Endothelial cell of umbilical vein (primary cell): ENCODE measurements around the gene XIRP1. TPM values are rescaled to one million over a fixed set of nuclear protein-coding genes. Genes with fewer than 3 reads are reported as not detected.

Experiments used
- BruUV-seq: library from RNA; stranded (reverse); fragments of 400-500 nt; replicated peaks from 2 replicates; lab custom pipeline; 2021; lab: Mats Ljungman, UMichigan
- CTCF ChIA-PET: fragments of 300-600, 350-600 bp; sonication (Branson Sonifier 250); formaldehyde crosslinking; loops from one replicate; lab custom pipeline; 2021; ENCODE audit warnings: antibody characterized with exemption, inconsistent platforms; lab: Charles Lee
- POLR2A ChIA-PET: fragments of 300-600, 350-600 bp; sonication (Branson Sonifier 250); formaldehyde crosslinking; loops from one replicate; lab custom pipeline; 2021; ENCODE audit warnings: antibody characterized with exemption, inconsistent platforms; lab: Charles Lee
- DNase-seq: peaks from one replicate; pipeline ENCODE4 v3.0.0-alpha.2; 2011; ENCODE audit warnings: low read depth, low spot score
- FAIRE-seq: peaks from 2 replicates; lab custom pipeline; 2011; peaks lifted over from hg19 to GRCh38; lab: Jason Lieb, UNC
- H2AFZ ChIP-seq: 2 replicates; pipeline ENCODE4 v1.6.0; 2012; ENCODE audit warnings: low read depth, low read length, control low read depth, inconsistent platforms
- H3K27ac ChIP-seq: 2 replicates; pipeline ENCODE4 v1.5.1; 2011; ENCODE audit warnings: low read depth, mild to moderate bottlenecking, control low read depth, low read length, moderate library complexity; ENCODE audit not compliant: insufficient read depth
- H3K27me3 ChIP-seq, 2 experiments: 2 replicates each; pipeline versions ENCODE4 v1.6.0 to v1.6.1; 2011; ENCODE audit warnings: low read length in 2 of 2, mixed read lengths in 1 of 2; ENCODE audit not compliant: control insufficient read depth in 2 of 2, insufficient read depth in 2 of 2
- H3K36me3 ChIP-seq, 2 experiments: 2 replicates in 1 of 2; 3 replicates in 1 of 2; pipeline ENCODE4 v1.5.1; 2011; ENCODE audit warnings: low read length in 2 of 2, mild to moderate bottlenecking in 1 of 2, moderate library complexity in 1 of 2; ENCODE audit not compliant: control insufficient read depth in 2 of 2, insufficient read depth in 2 of 2; ENCODE audit errors: extremely low read depth in 1 of 2
- H3K4me1 ChIP-seq: 3 replicates; pipeline ENCODE4 v1.5.1; 2011; ENCODE audit warnings: mild to moderate bottlenecking, low read length; ENCODE audit not compliant: control insufficient read depth, insufficient read depth; ENCODE audit errors: extremely low read depth
- H3K4me2 ChIP-seq: 2 replicates; pipeline ENCODE4 v1.6.1; 2011; ENCODE audit warnings: low read length, control low read depth, mixed read lengths; ENCODE audit not compliant: insufficient read depth
- H3K4me3 ChIP-seq, 3 experiments: fragments of 200-600 bp in 1 of 3; sonication (generic), shearing (Covaris generic) in 1 of 3; replicated peaks in 1 of 3; 2 replicates each; pipeline ENCODE4 v1.5.1; 2011 to 2016; ENCODE audit warnings: control low read depth in 3 of 3, low read length in 3 of 3, mild to moderate bottlenecking in 2 of 3, inconsistent platforms in 1 of 3, low read depth in 1 of 3, moderate library complexity in 1 of 3; ENCODE audit not compliant: insufficient read depth in 1 of 3
- H3K79me2 ChIP-seq: 2 replicates; pipeline ENCODE4 v1.6.0; 2012; ENCODE audit warnings: low read length, inconsistent platforms; ENCODE audit not compliant: control insufficient read depth, insufficient read depth
- H3K9ac ChIP-seq: replicated peaks from 2 replicates; pipeline ENCODE3; 2011; ENCODE audit warnings: low read length, control low read depth; ENCODE audit not compliant: insufficient read depth; ENCODE audit errors: extremely low read depth
- H3K9me1 ChIP-seq: replicated peaks from 3 replicates; pipeline ENCODE4 v1.6.0; 2011; ENCODE audit warnings: mild to moderate bottlenecking, low read length; ENCODE audit not compliant: control insufficient read depth, insufficient read depth; ENCODE audit errors: extremely low read depth
- H3K9me3 ChIP-seq: replicated peaks from 2 replicates; pipeline ENCODE4 v1.5.1; 2012; ENCODE audit warnings: low read length, inconsistent platforms; ENCODE audit not compliant: control insufficient read depth, insufficient read depth
- H4K20me1 ChIP-seq: replicated peaks from 2 replicates; pipeline ENCODE3; 2011; ENCODE audit warnings: mild to moderate bottlenecking, low read length; ENCODE audit not compliant: control insufficient read depth, insufficient read depth; ENCODE audit errors: extremely low read depth
- CTCF ChIP-seq, 2 donors: IDR thresholded peaks; 1 replicate in 1 of 2; 2 replicates in 1 of 2; pipeline ENCODE4 v1.5.1; 2011; ENCODE audit warnings: low read length in 2 of 2, mild to moderate bottlenecking in 2 of 2, moderate library complexity in 2 of 2, control low read depth in 1 of 2, inconsistent platforms in 1 of 2, low read depth in 1 of 2; ENCODE audit not compliant: insufficient read depth in 1 of 2; ENCODE audit errors: extremely low read depth in 1 of 2
- EZH2 ChIP-seq: IDR thresholded peaks from 2 replicates; pipeline ENCODE4 v1.6.1; 2012; ENCODE audit warnings: borderline replicate concordance, low read depth, mild to moderate bottlenecking, moderate library complexity, low read length, inconsistent platforms; ENCODE audit not compliant: severe bottlenecking
- FOS ChIP-seq: IDR thresholded peaks from 2 replicates; pipeline ENCODE4 v1.6.1; 2011; ENCODE audit warnings: mild to moderate bottlenecking, low read length, moderate library complexity, borderline replicate concordance; ENCODE audit not compliant: insufficient read depth
- JUN ChIP-seq: IDR thresholded peaks from 2 replicates; pipeline ENCODE4 v1.6.1; 2011; ENCODE audit warnings: borderline replicate concordance, low read depth; ENCODE audit not compliant: insufficient read length, insufficient read depth
- MAX ChIP-seq: IDR thresholded peaks from 2 replicates; pipeline ENCODE4 v1.6.1; 2011; ENCODE audit not compliant: insufficient read depth, insufficient read length
- MYC ChIP-seq: IDR thresholded peaks from one replicate; pipeline ENCODE4 v1.6.1; 2011; ENCODE audit warnings: mild to moderate bottlenecking, low read depth, low read length
- POLR2A ChIP-seq: IDR thresholded peaks from 2 replicates; pipeline ENCODE4 v1.6.1; 2012; ENCODE audit warnings: low read depth, mild to moderate bottlenecking, control low read depth, low read length
- POLR2AphosphoS5 ChIP-seq: IDR thresholded peaks from 2 replicates; pipeline ENCODE4 v1.6.1; 2012; ENCODE audit warnings: low read depth, mild to moderate bottlenecking, control low read depth, low read length, moderate library complexity; ENCODE audit not compliant: insufficient read depth
- dilution Hi-C: fragments of 300-500 bp; cut with MboI; formaldehyde crosslinking; loops from one replicate; pipeline ENCODE4 v1.15.0; 2019; ENCODE audit warnings: low sequenced_read_pairs; ENCODE audit not compliant: extremely low pct_ligation_motif_present
- intact Hi-C: fragments of 100-400 bp; cut with micrococcal nuclease; formaldehyde crosslinking; loops from one replicate; pipeline ENCODE4 v1.10.0; 2022
- polyA plus RNA-seq, 4 experiments: library from polyadenylated mRNA; depleted of rRNA in 3 of 4; stranded (reverse) in 3 of 4; unstranded in 1 of 4; fragments of >200 nt; gene quantifications; 2 replicates each; pipeline versions ENCODE4 v1.2.1 to v1.2.3, GENCODE V29; 2011 to 2012; ENCODE audit warnings: missing spikeins in 1 of 4
- total RNA-seq: library from RNA; stranded (reverse); gene quantifications from 2 replicates; pipeline ENCODE4 v1.2.3, GENCODE V29; 2021

The XIRP1 gene
- total and polyA plus RNA-seq, 2 donors (not counting 3 experiments of a cell fraction or from before 2014, with no cell fraction given), result not detected

GRCh38 chr3:39143051-39143885 lies 49.1 kb downstream of the XIRP1 start:
- H3K9ac ChIP-seq, result no peak overlapping the region
- intact Hi-C loops, result loop anchor here (10.0 kb wide), 1 partner anchor 418 kb away; no protein-coding TSS in a partner anchor
- H3K27me3 ChIP-seq, result no peaks in the 10 kb centered on the region
- BruUV-seq, result no TSS peak
- ChIA-PET CTCF (interaction anchor here (0.6 to 1.8 kb wide), 5 partner anchors 23 to 48 kb away, joined by 3 to 5 read pairs (median 4); no protein-coding TSS in a partner anchor), POLR2A (no interaction called here)
- peaks cover 52% of the 10 kb centered on the region for H3K79me2 ChIP-seq
- no peak overlapping the region for H3K4me2 ChIP-seq
- FAIRE-seq (no peak), DNase-seq (no peak)
- H4K20me1 ChIP-seq, result no peaks in the 10 kb centered on the region
- no peaks in the 10 kb centered on the region for H3K9me1 ChIP-seq
- dilution Hi-C loops, result no loop called here
- TF ChIP-seq CTCF (IDR thresholded peaks at IDR 0.05; ENCODE audit: extremely low read depth in 1 of 2, insufficient read depth in 1 of 2, low read depth in 1 of 2, low read length in 2 of 2) (no peak), MAX (no peak), POLR2A (no peak), EZH2 (no peak), MYC (no peak), FOS (no peak), POLR2AphosphoS5 (no peak), JUN (no peak)
- no peaks in the 10 kb centered on the region for H3K9me3 ChIP-seq
- H2AFZ ChIP-seq, result no peak overlapping the region
- no peak overlapping the region for H3K4me3 ChIP-seq
- H3K4me1 ChIP-seq, result peaks cover 33% of the 10 kb centered on the region
- peaks cover 4 to 32% of the 10 kb centered on the region in 2 experiments for H3K36me3 ChIP-seq
- H3K27ac ChIP-seq, result no peak overlapping the region
